Measurements from ENCODE around the gene PLK3.

Gene PLK3

DNA sequence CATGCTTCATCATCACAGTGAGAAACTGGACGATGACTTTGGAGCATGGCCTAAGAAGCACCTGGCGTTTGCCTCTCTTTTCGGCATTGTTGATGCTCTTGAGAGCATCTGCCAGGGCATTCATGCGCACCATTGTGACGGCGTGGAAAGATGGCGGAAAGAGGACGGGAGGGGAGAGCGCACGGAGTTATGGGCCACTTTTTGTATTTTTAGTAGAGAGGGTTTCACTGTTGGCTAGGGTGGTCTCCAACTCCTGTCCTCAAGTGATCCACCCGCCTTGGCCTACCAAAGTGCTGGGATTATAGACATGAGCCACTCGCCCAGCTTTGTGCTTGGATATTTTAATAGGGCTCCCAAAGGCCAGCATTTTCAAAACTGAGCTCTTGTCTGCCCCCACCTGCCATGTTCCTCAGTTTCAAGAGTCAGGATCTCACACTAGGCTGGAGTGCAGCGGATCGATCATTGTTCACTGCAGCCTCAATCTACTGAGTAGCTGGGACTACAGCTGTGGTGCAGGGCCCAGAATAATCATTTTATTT lies 19.5 kb upstream of the PLK3 start:
- H3K4me3 ChIP-seq (ENCODE audit: low read depth, low read length), result no peak overlapping the region
- peak; percentile 25 for DNase-seq (ENCODE audit: low read depth)
- TF ChIP-seq, protein P1, sequence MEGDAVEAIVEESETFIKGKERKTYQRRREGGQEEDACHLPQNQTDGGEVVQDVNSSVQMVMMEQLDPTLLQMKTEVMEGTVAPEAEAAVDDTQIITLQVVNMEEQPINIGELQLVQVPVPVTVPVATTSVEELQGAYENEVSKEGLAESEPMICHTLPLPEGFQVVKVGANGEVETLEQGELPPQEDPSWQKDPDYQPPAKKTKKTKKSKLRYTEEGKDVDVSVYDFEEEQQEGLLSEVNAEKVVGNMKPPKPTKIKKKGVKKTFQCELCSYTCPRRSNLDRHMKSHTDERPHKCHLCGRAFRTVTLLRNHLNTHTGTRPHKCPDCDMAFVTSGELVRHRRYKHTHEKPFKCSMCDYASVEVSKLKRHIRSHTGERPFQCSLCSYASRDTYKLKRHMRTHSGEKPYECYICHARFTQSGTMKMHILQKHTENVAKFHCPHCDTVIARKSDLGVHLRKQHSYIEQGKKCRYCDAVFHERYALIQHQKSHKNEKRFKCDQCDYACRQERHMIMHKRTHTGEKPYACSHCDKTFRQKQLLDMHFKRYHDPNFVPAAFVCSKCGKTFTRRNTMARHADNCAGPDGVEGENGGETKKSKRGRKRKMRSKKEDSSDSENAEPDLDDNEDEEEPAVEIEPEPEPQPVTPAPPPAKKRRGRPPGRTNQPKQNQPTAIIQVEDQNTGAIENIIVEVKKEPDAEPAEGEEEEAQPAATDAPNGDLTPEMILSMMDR (IDR thresholded peaks at IDR 0.05; ENCODE audit: low read depth, low read length), result no peak
- TF ChIP-seq, protein P2, sequence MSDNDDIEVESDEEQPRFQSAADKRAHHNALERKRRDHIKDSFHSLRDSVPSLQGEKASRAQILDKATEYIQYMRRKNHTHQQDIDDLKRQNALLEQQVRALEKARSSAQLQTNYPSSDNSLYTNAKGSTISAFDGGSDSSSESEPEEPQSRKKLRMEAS (IDR thresholded peaks at IDR 0.05; ENCODE audit: low read depth, low read length), result no peak
- no peak for TF ChIP-seq MYC (IDR thresholded peaks at IDR 0.05; ENCODE audit: low read depth, low read length)
- no peak for TF ChIP-seq POLR2A (IDR thresholded peaks at IDR 0.05; ENCODE audit: extremely low read depth, insufficient read length)

DNA sequence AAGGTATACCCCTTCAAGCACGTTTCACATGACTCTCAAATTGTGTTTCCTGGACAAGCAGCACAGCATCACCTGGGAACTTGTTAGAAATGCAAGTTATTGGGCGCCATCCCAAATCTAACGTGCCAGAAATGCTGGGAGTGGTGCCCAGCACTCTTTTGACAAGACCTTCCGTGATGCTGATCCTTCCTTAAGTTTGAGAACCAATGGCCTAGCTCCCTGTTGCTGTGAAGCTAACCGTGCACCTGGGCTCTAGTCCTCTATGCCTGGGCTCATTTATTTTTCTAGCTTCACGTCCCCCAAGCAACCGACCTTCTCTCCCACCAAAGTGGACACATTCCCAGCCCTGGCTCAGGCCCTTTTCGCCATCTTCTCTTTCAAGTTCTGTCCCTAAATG lies 16.5 kb upstream of the PLK3 start:
- H3K4me3 ChIP-seq (ENCODE audit: low read depth, low read length), result no peak overlapping the region
- TF ChIP-seq, protein P2 (IDR thresholded peaks at IDR 0.05; ENCODE audit: low read depth, low read length), result no peak
- TF ChIP-seq MYC (IDR thresholded peaks at IDR 0.05; ENCODE audit: low read depth, low read length), result no peak
- TF ChIP-seq POLR2A (IDR thresholded peaks at IDR 0.05; ENCODE audit: extremely low read depth, insufficient read length), result no peak
- TF ChIP-seq, protein P1 (IDR thresholded peaks at IDR 0.05; ENCODE audit: low read depth, low read length), result no peak
- peak; percentile 23 for DNase-seq (ENCODE audit: low read depth)

DNA sequence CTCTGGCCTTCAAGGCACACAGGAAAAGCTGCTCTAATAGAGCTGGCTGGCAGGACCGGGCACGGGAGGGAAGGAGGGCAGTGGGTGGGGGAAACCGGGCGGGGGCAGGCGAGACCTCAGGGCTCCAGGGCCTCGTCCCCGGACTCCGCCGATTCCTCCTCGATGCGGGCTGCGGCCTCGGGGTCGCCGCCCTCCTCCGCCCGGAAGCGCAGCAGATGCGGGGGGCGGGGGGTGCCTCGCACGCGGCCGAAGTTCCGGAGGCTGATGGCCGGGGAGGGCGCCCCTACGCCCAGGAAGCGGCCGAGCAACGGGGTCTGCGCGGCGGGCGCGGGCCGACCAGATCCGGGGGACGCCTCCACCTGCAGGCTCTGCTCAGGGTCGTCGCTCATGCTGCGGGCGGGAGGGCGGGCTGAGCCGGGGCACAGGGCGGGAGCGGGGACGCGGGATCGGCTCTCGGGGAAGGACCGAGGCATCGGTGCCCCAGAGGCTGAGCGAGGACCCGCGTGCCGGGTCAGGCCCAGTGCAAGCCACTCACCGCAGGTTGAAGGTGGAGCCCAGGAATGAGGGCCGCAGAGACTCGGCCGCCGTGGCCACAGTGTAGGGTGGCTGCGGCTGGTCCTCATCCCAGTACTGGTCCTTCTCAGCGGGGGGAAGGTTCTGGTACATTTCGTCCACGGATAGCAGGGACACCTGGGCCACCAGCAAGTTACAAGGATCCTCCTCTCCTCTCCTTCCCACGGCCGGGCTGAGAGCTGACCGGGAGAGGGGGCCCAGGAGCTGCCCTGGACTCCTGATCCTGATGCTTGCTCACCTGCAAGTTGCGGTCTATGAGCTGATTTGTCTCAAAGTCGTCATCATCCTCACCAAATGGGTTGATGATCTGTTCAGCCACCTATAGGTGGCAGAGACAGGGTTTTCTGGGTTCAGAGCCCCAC lies 15.8 kb upstream of the PLK3 start:
- H3K4me3 ChIP-seq (ENCODE audit: low read depth, low read length), result no peak overlapping the region
- peak; percentile 30 for DNase-seq (ENCODE audit: low read depth)
- TF ChIP-seq, protein P2 (IDR thresholded peaks at IDR 0.05; ENCODE audit: low read depth, low read length), result no peak
- no peak for TF ChIP-seq POLR2A (IDR thresholded peaks at IDR 0.05; ENCODE audit: extremely low read depth, insufficient read length)
- TF ChIP-seq, protein P1 (IDR thresholded peaks at IDR 0.05; ENCODE audit: low read depth, low read length), result no peak
- no peak for TF ChIP-seq MYC (IDR thresholded peaks at IDR 0.05; ENCODE audit: low read depth, low read length)

DNA sequence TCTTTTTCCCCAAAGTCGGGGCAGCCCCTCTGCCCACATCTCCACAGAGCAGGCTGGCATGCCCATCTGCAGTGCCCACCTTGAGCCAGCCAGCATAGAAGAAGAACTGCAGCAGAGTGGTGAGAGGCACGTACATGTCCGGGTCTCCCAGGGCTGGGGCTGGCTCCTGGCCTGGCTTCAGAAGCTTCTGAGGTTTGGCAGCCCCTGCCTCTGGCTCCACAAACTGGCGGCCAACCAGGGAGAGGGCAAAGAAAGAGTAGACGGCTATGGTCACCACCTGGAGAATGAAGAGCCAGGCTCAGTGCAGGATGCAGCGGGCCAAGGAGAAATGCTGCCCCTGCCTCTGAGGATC lies 15.2 kb upstream of the PLK3 start:
- DNase-seq (ENCODE audit: low read depth), result no peak

DNA sequence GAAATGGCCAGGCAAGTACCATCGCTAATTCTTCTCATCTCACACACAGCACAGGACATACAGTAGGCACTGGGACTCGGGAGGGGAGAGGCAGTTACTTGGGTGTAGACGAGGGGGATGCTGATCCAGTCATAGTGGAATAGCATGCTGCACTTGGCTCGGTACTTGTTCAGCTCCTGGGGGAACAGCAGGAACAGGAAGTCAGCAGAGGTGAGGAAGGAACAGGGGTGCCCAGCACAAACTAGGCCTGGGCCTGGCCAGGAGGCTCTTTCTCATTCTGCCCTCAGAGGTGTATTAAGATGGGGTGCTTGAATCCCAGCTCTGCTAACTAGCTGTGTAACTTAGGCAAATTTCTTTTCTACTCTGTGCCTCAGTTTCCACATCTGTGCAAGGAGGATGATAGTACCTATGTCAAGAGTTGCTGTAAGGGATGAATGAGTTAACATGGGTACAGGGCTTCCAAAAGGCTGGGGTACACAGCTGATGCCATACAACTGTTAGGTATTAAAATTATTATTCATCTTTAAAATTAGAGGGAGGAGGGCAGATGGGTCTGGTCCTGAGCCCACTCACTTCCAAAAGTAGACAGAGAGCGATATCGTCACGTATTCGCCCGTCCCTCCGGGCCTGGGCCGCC lies 14.6 kb upstream of the PLK3 start:
- TF ChIP-seq, protein P2 (IDR thresholded peaks at IDR 0.05; ENCODE audit: low read depth, low read length), result no peak
- TF ChIP-seq, protein P1 (IDR thresholded peaks at IDR 0.05; ENCODE audit: low read depth, low read length), result no peak
- TF ChIP-seq POLR2A (IDR thresholded peaks at IDR 0.05; ENCODE audit: extremely low read depth, insufficient read length) (no peak), MYC (IDR thresholded peaks at IDR 0.05; ENCODE audit: low read depth, low read length) (no peak)
- H3K4me3 ChIP-seq (ENCODE audit: low read depth, low read length), result no peak overlapping the region

More for the DNA sequence above, 15.2 kb upstream of the PLK3 start:
- no peak overlapping the region for H3K4me3 ChIP-seq (ENCODE audit: low read depth, low read length)
- TF ChIP-seq, protein P1 (IDR thresholded peaks at IDR 0.05; ENCODE audit: low read depth, low read length), result no peak
- TF ChIP-seq POLR2A (IDR thresholded peaks at IDR 0.05; ENCODE audit: extremely low read depth, insufficient read length), result no peak
- no peak for TF ChIP-seq MYC (IDR thresholded peaks at IDR 0.05; ENCODE audit: low read depth, low read length)
- TF ChIP-seq, protein P2 (IDR thresholded peaks at IDR 0.05; ENCODE audit: low read depth, low read length), result no peak

More for the DNA sequence above, 14.6 kb upstream of the PLK3 start:
- DNase-seq (ENCODE audit: low read depth), result no peak

All from NB4 (cell line).